ENCODE results near the gene LRRN2.

DNA sequence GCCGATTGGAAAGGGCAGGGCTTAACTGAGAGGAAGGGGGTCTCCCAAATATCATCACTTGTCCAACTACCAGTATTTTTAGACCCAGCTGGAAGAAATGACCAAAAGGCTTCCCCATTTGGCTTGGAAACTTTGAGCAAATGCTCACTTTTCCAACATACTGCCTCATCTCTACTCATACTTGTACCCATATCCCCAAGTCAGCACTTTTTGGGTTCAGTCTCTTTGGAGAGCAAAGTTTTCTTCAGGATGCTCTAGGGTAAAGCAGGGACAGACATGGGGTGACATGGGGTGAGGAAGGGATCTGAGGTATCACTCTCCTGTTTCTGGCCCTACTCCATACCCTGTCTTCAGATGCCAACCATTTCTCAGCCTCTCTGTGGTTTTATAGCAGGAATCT, 27.2 kb downstream of the LRRN2 start:
- TF ChIP-seq, protein P1, sequence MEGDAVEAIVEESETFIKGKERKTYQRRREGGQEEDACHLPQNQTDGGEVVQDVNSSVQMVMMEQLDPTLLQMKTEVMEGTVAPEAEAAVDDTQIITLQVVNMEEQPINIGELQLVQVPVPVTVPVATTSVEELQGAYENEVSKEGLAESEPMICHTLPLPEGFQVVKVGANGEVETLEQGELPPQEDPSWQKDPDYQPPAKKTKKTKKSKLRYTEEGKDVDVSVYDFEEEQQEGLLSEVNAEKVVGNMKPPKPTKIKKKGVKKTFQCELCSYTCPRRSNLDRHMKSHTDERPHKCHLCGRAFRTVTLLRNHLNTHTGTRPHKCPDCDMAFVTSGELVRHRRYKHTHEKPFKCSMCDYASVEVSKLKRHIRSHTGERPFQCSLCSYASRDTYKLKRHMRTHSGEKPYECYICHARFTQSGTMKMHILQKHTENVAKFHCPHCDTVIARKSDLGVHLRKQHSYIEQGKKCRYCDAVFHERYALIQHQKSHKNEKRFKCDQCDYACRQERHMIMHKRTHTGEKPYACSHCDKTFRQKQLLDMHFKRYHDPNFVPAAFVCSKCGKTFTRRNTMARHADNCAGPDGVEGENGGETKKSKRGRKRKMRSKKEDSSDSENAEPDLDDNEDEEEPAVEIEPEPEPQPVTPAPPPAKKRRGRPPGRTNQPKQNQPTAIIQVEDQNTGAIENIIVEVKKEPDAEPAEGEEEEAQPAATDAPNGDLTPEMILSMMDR (IDR thresholded peaks at IDR 0.05) = no peak
- no peak for TF ChIP-seq SP1 (CRISPR knock-in tag; conservative IDR thresholded peaks at IDR 0.05)

Data from WTC11 (cell line).